Neuronal stem cell (in vitro differentiated cells): Measurements from ENCODE around the gene SND1.

Experiments
- DNase-seq: peaks from one replicate; pipeline ENCODE4 v3.0.0-alpha.2; 2013; ENCODE audit warnings: low spot score
- H2AFZ ChIP-seq: one replicate; pipeline ENCODE4 v1.6.1; 2013; ENCODE audit warnings: mild to moderate bottlenecking, low read length, inconsistent platforms
- H2AK5ac ChIP-seq: 2 replicates; pipeline ENCODE4 v1.6.1; 2013; ENCODE audit warnings: low read depth, mild to moderate bottlenecking, inconsistent platforms, low read length, moderate library complexity, mixed read lengths
- H2BK120ac ChIP-seq: 2 replicates; pipeline ENCODE4 v1.6.1; 2013; ENCODE audit warnings: low read depth, mild to moderate bottlenecking, inconsistent platforms, low read length, moderate library complexity, mixed read lengths
- H2BK12ac ChIP-seq: one replicate; pipeline ENCODE4 v1.6.1; 2013; ENCODE audit warnings: low read length, inconsistent platforms
- H2BK15ac ChIP-seq: 2 replicates; pipeline ENCODE4 v1.6.1; 2013; ENCODE audit warnings: mild to moderate bottlenecking, low read length, inconsistent platforms, mixed read lengths
- H2BK5ac ChIP-seq: one replicate; pipeline ENCODE4 v1.6.1; 2013; ENCODE audit warnings: inconsistent platforms, mild to moderate bottlenecking, low read length, moderate library complexity
- H3K14ac ChIP-seq: one replicate; pipeline ENCODE4 v1.6.1; 2013; ENCODE audit warnings: low read length, inconsistent platforms
- H3K18ac ChIP-seq: 2 replicates; pipeline ENCODE4 v1.6.1; 2013; ENCODE audit warnings: low read length, inconsistent platforms
- H3K23ac ChIP-seq: 2 replicates; pipeline ENCODE4 v1.6.1; 2013; ENCODE audit warnings: low read depth, mild to moderate bottlenecking, mixed read lengths, low read length, inconsistent platforms; ENCODE audit not compliant: poor library complexity
- H3K27ac ChIP-seq: replicated peaks from 3 replicates; pipeline ENCODE4 v1.5.1; 2013; ENCODE audit warnings: low read length, inconsistent platforms
- H3K27me3 ChIP-seq, 3 experiments: 2 replicates each; pipeline ENCODE4 v1.6.1; 2013; ENCODE audit warnings: low read length in 3 of 3, mild to moderate bottlenecking in 2 of 3, inconsistent platforms in 1 of 3, low read depth in 1 of 3, mixed read lengths in 1 of 3, moderate library complexity in 1 of 3; ENCODE audit not compliant: control insufficient read depth in 3 of 3, insufficient read depth in 3 of 3
- H3K36me3 ChIP-seq, 2 donors: replicated peaks in 1 of 2; 2 replicates each; pipeline ENCODE4 v1.6.1; 2013; ENCODE audit warnings: low read length in 2 of 2; ENCODE audit not compliant: control insufficient read depth in 2 of 2, insufficient read depth in 2 of 2
- H3K4ac ChIP-seq: 2 replicates; pipeline ENCODE4 v1.6.1; 2013; ENCODE audit warnings: inconsistent platforms, mild to moderate bottlenecking, low read length, moderate library complexity
- H3K4me1 ChIP-seq, 2 donors: 1 replicate in 1 of 2; 2 replicates in 1 of 2; pipeline ENCODE4 v1.6.1; 2013; ENCODE audit warnings: low read length in 2 of 2, low read depth in 1 of 2; ENCODE audit not compliant: control insufficient read depth in 2 of 2, insufficient read depth in 1 of 2
- H3K4me2 ChIP-seq: one replicate; pipeline ENCODE4 v1.6.1; 2013; ENCODE audit warnings: mild to moderate bottlenecking, low read length, inconsistent platforms; ENCODE audit not compliant: insufficient read depth, poor library complexity, severe bottlenecking
- H3K4me3 ChIP-seq, 2 donors: 2 replicates each; pipeline ENCODE4 v1.5.1; 2013; ENCODE audit warnings: low read length in 2 of 2, mild to moderate bottlenecking in 2 of 2, inconsistent platforms in 1 of 2, moderate library complexity in 1 of 2
- H3K79me1 ChIP-seq: one replicate; pipeline ENCODE4 v1.6.1; 2013; ENCODE audit warnings: low read depth, mild to moderate bottlenecking, inconsistent platforms, low read length, moderate library complexity
- H3K9ac ChIP-seq: one replicate; pipeline ENCODE4 v1.6.1; 2013; ENCODE audit warnings: mild to moderate bottlenecking, low read depth, low read length, inconsistent platforms; ENCODE audit not compliant: poor library complexity
- H3K9me3 ChIP-seq, 2 donors: replicated peaks in 1 of 2; 2 replicates each; pipeline versions ENCODE3 to v1.6.1; 2013; ENCODE audit warnings: low read length in 2 of 2, mild to moderate bottlenecking in 2 of 2, inconsistent platforms in 1 of 2, low read depth in 1 of 2, mixed read lengths in 1 of 2, moderate library complexity in 1 of 2; ENCODE audit not compliant: control insufficient read depth in 2 of 2, insufficient read depth in 1 of 2
- H4K8ac ChIP-seq: one replicate; pipeline ENCODE4 v1.6.1; 2013; ENCODE audit warnings: low read depth, mild to moderate bottlenecking, inconsistent platforms, low read length, moderate library complexity
- H4K91ac ChIP-seq: one replicate; pipeline ENCODE4 v1.6.1; 2013; ENCODE audit warnings: low read length, low read depth, mild to moderate bottlenecking, inconsistent platforms; ENCODE audit not compliant: poor library complexity
- WGBS, 2 donors: extraction: QIAGEN DNeasy Blood & Tissue Kit; methylation state at CpG; one replicate each; pipeline ENCODE4 v1.1.7; 2013; ENCODE audit warnings: missing lambda C conversion rate in 2 of 2, mixed read lengths in 1 of 2; ENCODE audit not compliant: insufficient read length in 2 of 2, insufficient replicate concordance in 1 of 2; ENCODE audit errors: extremely low coverage in 2 of 2; 5-methylcytosine and 5-hydroxymethylcytosine counted together

SND1 gene

DNA sequence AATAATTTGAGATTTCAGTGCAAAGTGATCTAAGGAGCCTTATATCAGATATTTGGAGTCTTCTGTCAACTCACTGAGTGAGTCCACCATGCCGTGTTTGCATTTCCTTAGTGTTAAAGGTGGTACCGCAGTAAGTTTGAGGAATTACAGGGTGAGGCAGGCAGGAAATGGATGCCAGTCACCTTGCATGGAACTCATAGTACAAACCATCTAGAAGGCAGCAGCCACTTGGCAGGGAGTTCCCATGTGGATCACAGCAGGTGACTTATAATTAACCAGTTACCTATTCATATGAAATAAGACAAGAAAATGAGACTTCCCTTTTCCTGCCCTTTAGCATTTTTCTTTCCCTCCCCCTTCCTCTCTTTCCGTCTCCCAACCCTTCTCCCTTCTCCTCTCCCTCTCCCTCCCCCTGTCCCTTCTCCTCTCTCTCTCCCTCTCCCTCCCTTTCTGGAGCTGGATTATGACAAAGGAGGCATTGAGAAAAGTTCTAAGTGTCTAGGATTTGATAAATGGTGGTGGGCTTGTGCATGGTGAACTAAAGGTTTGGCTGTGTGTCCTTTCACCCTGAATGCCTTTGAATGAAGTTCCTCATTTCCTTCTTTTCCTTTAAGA, 285.2 kb downstream of the SND1 start:
- Histone ChIP-seq H3K4me2 (no peak overlapping the region), H3K23ac (no peak overlapping the region), H4K91ac (no peak overlapping the region), H3K4me3 (no peak overlapping the region), H2BK5ac (no peak overlapping the region), H3K9ac (no peak overlapping the region), H2BK12ac (no peak overlapping the region), H3K4ac (no peak overlapping the region), H2BK15ac (no peak overlapping the region), H3K18ac (no peak overlapping the region), H4K8ac (no peak overlapping the region), H2BK120ac (no peak overlapping the region), H3K14ac (no peak overlapping the region), H2AFZ (no peak overlapping the region), H3K79me1 (no peaks in the 10 kb centered on the region), H3K27me3 (no peaks in the 10 kb centered on the region), H3K27ac (no peak overlapping the region), H3K36me3 (peaks cover 0 to 7% of the 10 kb centered on the region in 2 donors), H3K4me1 (peaks cover 11 to 13% of the 10 kb centered on the region in 2 donors), H2AK5ac (no peak overlapping the region), H3K9me3 (peaks cover 0 to under 1% of the 10 kb centered on the region in 2 donors)
- no peak for DNase-seq
- WGBS, 2 donors = no CpG with 5 or more reads among the region's 3 CpGs

DNA sequence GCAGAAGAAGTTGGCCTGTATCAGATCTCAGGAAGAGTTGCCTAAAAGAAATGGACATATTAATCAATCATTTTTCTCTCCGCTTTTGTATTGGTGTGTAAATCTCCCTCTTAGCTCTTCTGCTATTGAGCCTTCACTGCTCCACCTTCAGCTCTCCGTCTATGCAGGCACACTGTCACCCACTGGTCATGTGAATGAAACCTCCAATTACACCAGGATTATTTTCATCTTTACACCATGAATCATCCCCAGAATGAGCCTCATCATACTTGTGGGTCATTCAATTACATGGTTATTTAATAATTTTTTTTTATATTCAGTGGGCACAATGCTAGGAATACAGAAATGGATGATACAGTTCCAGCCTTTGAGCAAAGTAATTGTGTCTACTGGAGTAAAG, 286.6 kb downstream of the SND1 start:
- Histone ChIP-seq H3K18ac (no peak overlapping the region), H3K23ac (no peak overlapping the region), H3K79me1 (no peaks in the 10 kb centered on the region), H2BK120ac (no peak overlapping the region), H2BK15ac (no peak overlapping the region), H2AK5ac (no peak overlapping the region), H4K91ac (no peak overlapping the region), H3K27ac (no peak overlapping the region), H3K14ac (no peak overlapping the region), H2AFZ (no peak overlapping the region), H3K4me2 (no peak overlapping the region), H2BK12ac (no peak overlapping the region), H3K4ac (no peak overlapping the region), H3K4me1 (peaks cover 5 to 16% of the 10 kb centered on the region in 2 donors), H3K27me3 (no peaks in the 10 kb centered on the region), H2BK5ac (no peak overlapping the region), H3K9me3 (no peaks in the 10 kb centered on the region), H3K9ac (no peak overlapping the region), H3K4me3 (no peak overlapping the region), H4K8ac (no peak overlapping the region), H3K36me3 (peaks cover 0 to 7% of the 10 kb centered on the region in 2 donors)
- WGBS, 2 donors = no CpG with 5 or more reads among the region's 2 CpGs
- DNase-seq = no peak

DNA sequence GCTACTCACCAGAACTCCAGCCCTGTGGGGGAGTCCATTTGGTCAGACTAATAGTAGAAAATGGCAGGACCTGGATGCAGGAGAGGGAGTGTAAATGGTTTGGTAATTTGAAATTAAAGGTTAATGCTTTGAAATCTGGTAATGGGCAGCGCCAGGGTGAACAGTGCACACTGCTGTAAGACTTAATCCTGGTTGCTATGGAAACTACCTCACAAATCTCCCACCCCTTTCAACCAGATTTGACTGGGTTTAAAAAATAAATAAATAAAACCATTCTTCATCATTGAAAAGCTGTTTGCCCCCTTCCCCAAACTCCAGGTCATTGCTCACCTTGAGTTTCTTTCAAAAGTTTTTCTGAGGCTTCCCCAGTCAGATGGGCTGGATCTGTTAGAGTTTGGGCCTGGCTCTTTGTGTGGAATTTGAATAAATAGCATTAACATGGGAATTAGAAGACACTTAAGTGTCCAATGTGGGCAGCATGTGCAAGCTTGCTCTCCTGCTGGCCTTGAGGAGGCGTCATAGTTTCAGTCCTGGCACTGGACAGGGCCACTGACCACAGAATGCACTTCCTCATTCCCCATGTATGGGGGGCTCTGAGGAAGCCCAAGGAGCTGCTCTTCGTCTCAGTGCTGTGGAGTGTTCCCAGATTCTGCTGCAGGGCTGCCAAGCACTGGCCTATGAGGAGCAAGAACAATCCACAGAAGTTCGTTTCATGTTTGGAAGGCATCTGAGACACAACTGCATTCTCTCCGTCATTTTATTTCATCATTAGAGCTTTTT, 288.6 kb downstream of the SND1 start:
- no peaks in the 10 kb centered on the region for H3K27me3 ChIP-seq
- H4K91ac ChIP-seq = no peak overlapping the region
- H2BK15ac ChIP-seq = no peak overlapping the region
- no peak overlapping the region for H3K18ac ChIP-seq
- no peak overlapping the region for H3K4ac ChIP-seq
- no CpG with 5 or more reads among the region's 5 CpGs for WGBS, 2 donors
- H3K27ac ChIP-seq = no peak overlapping the region
- no peak overlapping the region for H4K8ac ChIP-seq
- no peak overlapping the region for H2BK5ac ChIP-seq
- H2BK120ac ChIP-seq = no peak overlapping the region
- no peak overlapping the region for H2BK12ac ChIP-seq
- H2AFZ ChIP-seq = no peak overlapping the region
- no peak overlapping the region for H3K14ac ChIP-seq
- H3K79me1 ChIP-seq = no peaks in the 10 kb centered on the region
- H3K4me2 ChIP-seq = no peak overlapping the region
- H3K36me3 ChIP-seq = peaks cover 2 to 7% of the 10 kb centered on the region in 2 donors
- H3K4me3 ChIP-seq = no peak overlapping the region
- DNase-seq = no peak
- no peak overlapping the region for H3K9ac ChIP-seq
- no peak overlapping the region for H2AK5ac ChIP-seq
- H3K23ac ChIP-seq = no peak overlapping the region
- H3K9me3 ChIP-seq = no peaks in the 10 kb centered on the region
- H3K4me1 ChIP-seq = peaks cover 14 to 24% of the 10 kb centered on the region in 2 donors

DNA sequence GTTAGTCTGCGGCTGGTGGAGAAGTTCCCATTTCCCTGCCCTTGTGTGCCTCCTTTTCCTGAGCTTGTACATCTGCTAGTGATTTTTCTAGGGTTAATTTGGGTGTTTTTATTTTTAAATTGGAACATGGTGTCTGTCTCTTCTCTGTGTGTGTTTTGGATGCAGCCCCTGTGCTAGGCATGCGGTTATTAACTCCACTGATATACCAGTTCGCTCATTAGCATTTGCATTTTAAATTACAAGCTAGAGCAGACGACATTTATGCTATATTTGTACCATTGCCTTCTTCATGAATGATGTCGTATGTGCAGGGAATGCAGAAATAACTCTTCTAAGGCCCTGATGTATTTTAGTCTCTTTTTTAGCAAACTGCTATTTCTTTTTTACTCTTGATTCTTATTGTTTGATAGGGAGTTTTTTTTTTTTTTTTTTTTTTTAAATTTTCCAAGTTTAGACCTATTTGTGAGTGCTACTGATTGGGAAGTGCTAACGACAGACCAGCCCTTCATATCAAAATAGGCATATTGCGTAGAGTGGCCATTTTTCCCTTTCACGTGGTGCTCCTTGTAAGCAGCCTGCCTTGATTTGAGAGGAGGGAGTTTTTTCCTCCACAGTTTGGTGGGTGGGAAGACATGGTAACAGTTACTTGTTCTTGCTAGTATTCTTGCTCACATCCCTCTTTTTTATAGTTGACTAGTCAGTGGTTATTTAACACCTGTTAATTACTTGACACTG, 289.6 kb downstream of the SND1 start:
- Histone ChIP-seq H3K9me3 (no peaks in the 10 kb centered on the region), H3K4me1 (peaks cover 14 to 24% of the 10 kb centered on the region in 2 donors)

More for the DNA sequence above, 289.6 kb downstream of the SND1 start:
- WGBS, 2 donors = no CpG with 5 or more reads among the region's 8 CpGs
- no peak overlapping the region for H3K23ac ChIP-seq
- no peak overlapping the region for H2BK15ac ChIP-seq
- no peak overlapping the region for H2AK5ac ChIP-seq
- no peak overlapping the region for H2BK120ac ChIP-seq
- no peak overlapping the region for H3K18ac ChIP-seq
- H4K8ac ChIP-seq = no peak overlapping the region
- H3K9ac ChIP-seq = no peak overlapping the region
- no peak overlapping the region for H2BK12ac ChIP-seq
- no peak for DNase-seq
- no peak overlapping the region for H3K4me3 ChIP-seq
- H3K27ac ChIP-seq = no peak overlapping the region
- no peak overlapping the region for H3K14ac ChIP-seq
- H3K4ac ChIP-seq = no peak overlapping the region
- H3K4me2 ChIP-seq = no peak overlapping the region
- no peak overlapping the region for H2AFZ ChIP-seq
- no peaks in the 10 kb centered on the region for H3K27me3 ChIP-seq
- no peak overlapping the region for H4K91ac ChIP-seq
- peaks cover 2 to 7% of the 10 kb centered on the region in 2 donors for H3K36me3 ChIP-seq
- no peak overlapping the region for H2BK5ac ChIP-seq
- no peaks in the 10 kb centered on the region for H3K79me1 ChIP-seq
